Retinal pigment epithelial cell (primary cell): ENCODE measurements around the gene ADAMTS9.

Source experiments
- DNase-seq: peaks from one replicate; pipeline ENCODE4 v3.0.0-alpha.2; 2010; ENCODE audit warnings: low read depth
- H3K4me3 ChIP-seq: 2 replicates; pipeline ENCODE4 v1.5.1; 2011; ENCODE audit warnings: mild to moderate bottlenecking, low read length, control low read depth, moderate library complexity
- CTCF ChIP-seq: conservative IDR thresholded peaks from 2 replicates; pipeline ENCODE4 v1.5.1; 2011; ENCODE audit warnings: low read depth, low read length, control low read depth, inconsistent platforms

Gene ADAMTS9

GRCh38 chr3:64593350-64593749, 94.5 kb downstream of the ADAMTS9 start:
- no peak for TF ChIP-seq CTCF
- no peak for DNase-seq
- no peak overlapping the region for H3K4me3 ChIP-seq

GRCh38 chr3:64591615-64592014, 96.2 kb downstream of the ADAMTS9 start:
- H3K4me3 ChIP-seq, result no peak overlapping the region
- no peak for TF ChIP-seq CTCF

GRCh38 chr3:64588380-64588779, 99.4 kb downstream of the ADAMTS9 start:
- no peak overlapping the region for H3K4me3 ChIP-seq
- no peak for DNase-seq
- no peak for TF ChIP-seq CTCF

More at GRCh38 chr3:64591615-64592014, 96.2 kb downstream of the ADAMTS9 start:
- no peak for DNase-seq

- no peak for TF ChIP-seq CTCF
- DNase-seq, result no peak
- H3K4me3 ChIP-seq, result no peak overlapping the region
These were observed 100.8 kb downstream of the ADAMTS9 start for GRCh38 chr3:64586952-64587351.

- TF ChIP-seq CTCF, result no peak
- no peak for DNase-seq
- no peak overlapping the region for H3K4me3 ChIP-seq
These were observed 103.6 kb downstream of the ADAMTS9 start for GRCh38 chr3:64584179-64584578.

GRCh38 chr3:64578797-64579196, 109.0 kb downstream of the ADAMTS9 start:
- H3K4me3 ChIP-seq, result no peak overlapping the region
- no peak for TF ChIP-seq CTCF
- no peak for DNase-seq

- H3K4me3 ChIP-seq, result no peak overlapping the region
- TF ChIP-seq CTCF, result no peak
- no peak for DNase-seq
These were observed 109.6 kb downstream of the ADAMTS9 start for GRCh38 chr3:64578062-64578770.
